ENCODE measurements around the gene ZNF383.
"Not testable (repeated sequence)": the region's sequence is repeated elsewhere in the genome, so short reads cannot be mapped to it uniquely, and the experiment has no call there.

ZNF383 gene

DNA sequence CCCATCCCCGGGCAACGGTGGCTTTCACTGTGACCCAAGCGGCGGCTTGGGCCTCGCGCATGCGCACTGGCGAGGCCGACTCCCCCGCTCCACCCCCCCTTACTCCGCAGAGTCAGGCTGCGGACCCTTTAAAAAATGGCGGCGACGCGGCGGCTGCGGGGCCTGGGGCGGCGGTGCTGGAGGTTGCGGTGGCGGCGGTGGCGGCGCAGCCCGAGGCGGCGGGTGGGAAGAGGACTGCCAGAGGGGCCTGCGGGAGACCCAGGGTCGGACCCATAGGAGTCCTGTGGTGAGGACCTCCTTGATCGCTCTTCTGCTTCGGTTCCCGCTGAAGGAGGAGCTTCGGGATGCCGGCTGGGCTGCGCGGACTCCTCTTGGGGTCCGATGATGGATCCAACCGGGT is 76.2 kb downstream of the ZNF383 start:
- DNase-seq (ENCODE audit: low read depth): not testable (repeated sequence)

Measured in GM04504 (cell line).